ENCODE data around the gene LLGL2. TPM values are rescaled to one million over a fixed set of nuclear protein-coding genes. Genes with fewer than 3 reads are reported as not detected.

The LLGL2 gene
- total RNA-seq, 1 donor from 2014 or later = 16.6 TPM

DNA sequence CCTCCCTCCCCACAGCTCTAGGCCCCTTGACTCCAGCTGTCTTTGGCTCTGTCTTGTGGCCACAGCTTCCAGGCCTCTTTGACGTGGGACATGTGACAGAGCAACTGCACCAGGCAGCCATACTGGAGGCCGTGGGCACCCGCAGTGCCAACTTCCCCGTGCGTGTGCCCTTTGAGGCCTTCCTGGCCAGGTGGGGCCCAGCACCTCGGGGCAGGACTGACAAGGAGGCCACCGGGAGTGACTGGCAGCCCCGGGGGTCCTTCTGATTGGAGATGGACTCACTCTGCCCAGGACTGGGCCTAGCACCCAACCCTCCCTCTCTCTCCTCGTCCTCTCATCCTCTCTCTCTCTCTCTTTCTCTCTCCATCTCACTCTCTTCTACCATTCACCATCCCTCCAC is 77.6 kb downstream of the LLGL2 start:
- peaks cover 2% of the 10 kb centered on the region for H3K27me3 Mint-ChIP-seq (ENCODE audit: insufficient read depth, low read depth)
- TF ChIP-seq, protein P1, sequence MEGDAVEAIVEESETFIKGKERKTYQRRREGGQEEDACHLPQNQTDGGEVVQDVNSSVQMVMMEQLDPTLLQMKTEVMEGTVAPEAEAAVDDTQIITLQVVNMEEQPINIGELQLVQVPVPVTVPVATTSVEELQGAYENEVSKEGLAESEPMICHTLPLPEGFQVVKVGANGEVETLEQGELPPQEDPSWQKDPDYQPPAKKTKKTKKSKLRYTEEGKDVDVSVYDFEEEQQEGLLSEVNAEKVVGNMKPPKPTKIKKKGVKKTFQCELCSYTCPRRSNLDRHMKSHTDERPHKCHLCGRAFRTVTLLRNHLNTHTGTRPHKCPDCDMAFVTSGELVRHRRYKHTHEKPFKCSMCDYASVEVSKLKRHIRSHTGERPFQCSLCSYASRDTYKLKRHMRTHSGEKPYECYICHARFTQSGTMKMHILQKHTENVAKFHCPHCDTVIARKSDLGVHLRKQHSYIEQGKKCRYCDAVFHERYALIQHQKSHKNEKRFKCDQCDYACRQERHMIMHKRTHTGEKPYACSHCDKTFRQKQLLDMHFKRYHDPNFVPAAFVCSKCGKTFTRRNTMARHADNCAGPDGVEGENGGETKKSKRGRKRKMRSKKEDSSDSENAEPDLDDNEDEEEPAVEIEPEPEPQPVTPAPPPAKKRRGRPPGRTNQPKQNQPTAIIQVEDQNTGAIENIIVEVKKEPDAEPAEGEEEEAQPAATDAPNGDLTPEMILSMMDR (IDR thresholded peaks at IDR 0.05) = no peak
- TF ChIP-seq EZH2 (IDR thresholded peaks at IDR 0.05) (no peak), EZH2phosphoT487 (IDR thresholded peaks at IDR 0.05) (no peak)
- Histone ChIP-seq H3K9ac (no peak overlapping the region), H3K4me1 (no peaks in the 10 kb centered on the region), H3K79me2 (ENCODE audit: low read depth) (no peaks in the 10 kb centered on the region), H4K20me1 (ENCODE audit: low read depth) (no peaks in the 10 kb centered on the region), H3K4me3 (no peak overlapping the region), H3K27ac (no peak overlapping the region), H2AFZ (replicated peaks) (no peak overlapping the region), H3K4me2 (no peak overlapping the region), H3F3A (ENCODE audit: low read depth) (peaks cover 5% of the 10 kb centered on the region), H3K9me3 (ENCODE audit: low read depth) (no peaks in the 10 kb centered on the region), H3K27me3 (no peaks in the 10 kb centered on the region), H3K36me3 (no peaks in the 10 kb centered on the region)
- no peak overlapping the region for H3K4me3 Mint-ChIP-seq
- no peaks in the 10 kb centered on the region for H3K4me1 Mint-ChIP-seq
- no peaks in the 10 kb centered on the region for H3K9me3 Mint-ChIP-seq
- H3K36me3 Mint-ChIP-seq = no peaks in the 10 kb centered on the region
- H3K27ac Mint-ChIP-seq = no peak overlapping the region
- DNase-seq (ENCODE audit: low spot score) = peak; percentile 1

DNA sequence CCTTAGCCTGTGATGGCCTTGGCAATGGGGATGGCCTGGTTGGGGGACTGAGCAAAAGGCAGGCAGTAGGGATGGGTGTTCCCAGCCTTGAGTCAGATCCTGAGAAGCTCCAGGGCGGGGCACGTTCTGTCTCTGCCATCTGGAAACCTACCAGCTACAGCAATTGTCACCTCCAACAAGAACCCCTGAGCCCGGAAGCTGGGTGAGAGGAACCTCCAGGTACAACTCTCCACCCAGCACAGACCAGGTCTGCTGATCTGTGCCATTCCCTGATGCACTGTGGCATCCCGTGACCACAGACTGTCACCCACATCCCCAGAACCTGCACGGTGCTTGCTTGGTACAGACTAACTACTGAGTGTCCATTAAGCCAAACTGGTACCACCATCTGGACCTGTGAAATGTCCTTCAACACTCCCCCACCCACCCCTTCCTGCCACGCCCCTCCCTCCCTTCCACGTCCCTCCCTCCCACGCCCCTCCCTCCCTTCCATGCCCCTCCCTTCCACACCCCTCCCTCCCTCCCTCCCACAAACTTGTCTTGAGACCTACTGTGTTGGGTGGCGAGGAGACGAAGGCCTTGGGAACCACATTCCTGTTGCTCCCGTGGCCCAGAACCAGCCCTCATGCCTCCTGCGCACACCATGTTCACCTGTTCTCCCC is 78.7 kb downstream of the LLGL2 start:
- Histone ChIP-seq H3K9me3 (ENCODE audit: low read depth) (no peaks in the 10 kb centered on the region), H3K9ac (no peak overlapping the region), H3K79me2 (ENCODE audit: low read depth) (no peaks in the 10 kb centered on the region), H3K27ac (no peak overlapping the region), H3K27me3 (no peaks in the 10 kb centered on the region), H3K36me3 (no peaks in the 10 kb centered on the region), H3K4me3 (no peak overlapping the region), H3F3A (ENCODE audit: low read depth) (peaks cover 5% of the 10 kb centered on the region), H3K4me2 (no peak overlapping the region), H3K4me1 (no peaks in the 10 kb centered on the region), H4K20me1 (ENCODE audit: low read depth) (no peaks in the 10 kb centered on the region), H2AFZ (replicated peaks) (no peak overlapping the region)
- Mint-ChIP-seq H3K4me3 (no peak overlapping the region), H3K9me3 (no peaks in the 10 kb centered on the region), H3K27ac (no peak overlapping the region), H3K4me1 (no peaks in the 10 kb centered on the region), H3K36me3 (no peaks in the 10 kb centered on the region), H3K27me3 (ENCODE audit: insufficient read depth, low read depth) (peaks cover 2% of the 10 kb centered on the region)
- TF ChIP-seq EZH2phosphoT487 (IDR thresholded peaks at IDR 0.05) = no peak
- no peak for TF ChIP-seq EZH2 (IDR thresholded peaks at IDR 0.05)
- TF ChIP-seq, protein P1 (IDR thresholded peaks at IDR 0.05) = no peak
- DNase-seq (ENCODE audit: low spot score) = peak; percentile 1

DNA sequence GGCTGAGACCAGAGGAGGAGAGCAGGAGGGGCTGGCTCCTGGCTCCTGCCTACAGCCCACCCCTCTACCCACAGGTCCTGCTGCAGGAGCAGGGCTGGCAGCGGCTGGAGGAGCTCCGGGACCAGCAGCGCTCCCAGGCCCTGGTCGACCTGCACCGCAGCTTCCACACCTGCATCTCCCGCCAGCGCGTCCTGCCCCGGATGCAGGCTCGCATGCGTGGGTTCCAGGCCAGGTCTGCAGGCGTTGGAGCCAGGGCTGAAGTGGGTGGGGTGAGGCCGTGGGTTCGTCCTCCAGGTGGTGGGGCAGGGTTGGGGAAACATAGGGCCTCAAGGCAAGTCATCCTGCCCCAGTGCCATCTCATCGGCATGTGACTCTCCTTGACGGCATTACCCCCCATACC is 80.3 kb downstream of the LLGL2 start:
- Mint-ChIP-seq H3K4me1 (no peaks in the 10 kb centered on the region), H3K4me3 (no peak overlapping the region), H3K27me3 (ENCODE audit: insufficient read depth, low read depth) (peaks cover 2% of the 10 kb centered on the region), H3K36me3 (no peaks in the 10 kb centered on the region), H3K9me3 (no peaks in the 10 kb centered on the region), H3K27ac (no peak overlapping the region)
- Histone ChIP-seq H3K4me3 (no peak overlapping the region), H3K79me2 (ENCODE audit: low read depth) (no peaks in the 10 kb centered on the region), H3K4me1 (no peaks in the 10 kb centered on the region), H2AFZ (replicated peaks) (no peak overlapping the region), H3K9ac (no peak overlapping the region), H3K27me3 (no peaks in the 10 kb centered on the region), H3F3A (ENCODE audit: low read depth) (peaks cover 5% of the 10 kb centered on the region), H3K9me3 (ENCODE audit: low read depth) (no peaks in the 10 kb centered on the region), H4K20me1 (ENCODE audit: low read depth) (no peaks in the 10 kb centered on the region), H3K36me3 (no peaks in the 10 kb centered on the region), H3K27ac (no peak overlapping the region), H3K4me2 (no peak overlapping the region)
- no peak for DNase-seq (ENCODE audit: low spot score)
- TF ChIP-seq EZH2 (IDR thresholded peaks at IDR 0.05) = no peak
- TF ChIP-seq, protein P1 (IDR thresholded peaks at IDR 0.05) = no peak
- no peak for TF ChIP-seq EZH2phosphoT487 (IDR thresholded peaks at IDR 0.05)

Data from neural progenitor cell (in vitro differentiated cells).